Measurements from ENCODE around the gene CERS6.

Gene CERS6

DNA sequence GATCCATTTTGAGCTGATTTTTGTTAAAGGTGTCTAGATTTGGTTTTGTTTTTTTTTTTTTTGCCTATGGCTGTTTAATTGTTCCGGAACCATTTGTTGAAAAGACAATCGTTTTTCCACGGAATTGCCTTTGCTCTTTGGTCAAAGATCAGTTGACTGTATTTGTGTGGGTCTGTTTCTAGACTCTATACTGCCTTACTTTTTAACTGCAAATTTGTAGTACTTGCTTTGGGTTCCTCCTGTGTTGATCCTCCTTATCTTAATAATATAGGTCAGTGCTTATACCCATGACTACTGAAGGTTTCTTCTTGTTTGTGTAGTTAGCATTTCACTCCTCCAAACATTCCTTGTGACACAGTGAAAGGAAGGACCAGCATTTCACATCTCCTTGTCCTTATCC, 30.4 kb downstream of the CERS6 start:
- TF ChIP-seq, protein P1, sequence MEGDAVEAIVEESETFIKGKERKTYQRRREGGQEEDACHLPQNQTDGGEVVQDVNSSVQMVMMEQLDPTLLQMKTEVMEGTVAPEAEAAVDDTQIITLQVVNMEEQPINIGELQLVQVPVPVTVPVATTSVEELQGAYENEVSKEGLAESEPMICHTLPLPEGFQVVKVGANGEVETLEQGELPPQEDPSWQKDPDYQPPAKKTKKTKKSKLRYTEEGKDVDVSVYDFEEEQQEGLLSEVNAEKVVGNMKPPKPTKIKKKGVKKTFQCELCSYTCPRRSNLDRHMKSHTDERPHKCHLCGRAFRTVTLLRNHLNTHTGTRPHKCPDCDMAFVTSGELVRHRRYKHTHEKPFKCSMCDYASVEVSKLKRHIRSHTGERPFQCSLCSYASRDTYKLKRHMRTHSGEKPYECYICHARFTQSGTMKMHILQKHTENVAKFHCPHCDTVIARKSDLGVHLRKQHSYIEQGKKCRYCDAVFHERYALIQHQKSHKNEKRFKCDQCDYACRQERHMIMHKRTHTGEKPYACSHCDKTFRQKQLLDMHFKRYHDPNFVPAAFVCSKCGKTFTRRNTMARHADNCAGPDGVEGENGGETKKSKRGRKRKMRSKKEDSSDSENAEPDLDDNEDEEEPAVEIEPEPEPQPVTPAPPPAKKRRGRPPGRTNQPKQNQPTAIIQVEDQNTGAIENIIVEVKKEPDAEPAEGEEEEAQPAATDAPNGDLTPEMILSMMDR (IDR thresholded peaks at IDR 0.05): no peak

DNA sequence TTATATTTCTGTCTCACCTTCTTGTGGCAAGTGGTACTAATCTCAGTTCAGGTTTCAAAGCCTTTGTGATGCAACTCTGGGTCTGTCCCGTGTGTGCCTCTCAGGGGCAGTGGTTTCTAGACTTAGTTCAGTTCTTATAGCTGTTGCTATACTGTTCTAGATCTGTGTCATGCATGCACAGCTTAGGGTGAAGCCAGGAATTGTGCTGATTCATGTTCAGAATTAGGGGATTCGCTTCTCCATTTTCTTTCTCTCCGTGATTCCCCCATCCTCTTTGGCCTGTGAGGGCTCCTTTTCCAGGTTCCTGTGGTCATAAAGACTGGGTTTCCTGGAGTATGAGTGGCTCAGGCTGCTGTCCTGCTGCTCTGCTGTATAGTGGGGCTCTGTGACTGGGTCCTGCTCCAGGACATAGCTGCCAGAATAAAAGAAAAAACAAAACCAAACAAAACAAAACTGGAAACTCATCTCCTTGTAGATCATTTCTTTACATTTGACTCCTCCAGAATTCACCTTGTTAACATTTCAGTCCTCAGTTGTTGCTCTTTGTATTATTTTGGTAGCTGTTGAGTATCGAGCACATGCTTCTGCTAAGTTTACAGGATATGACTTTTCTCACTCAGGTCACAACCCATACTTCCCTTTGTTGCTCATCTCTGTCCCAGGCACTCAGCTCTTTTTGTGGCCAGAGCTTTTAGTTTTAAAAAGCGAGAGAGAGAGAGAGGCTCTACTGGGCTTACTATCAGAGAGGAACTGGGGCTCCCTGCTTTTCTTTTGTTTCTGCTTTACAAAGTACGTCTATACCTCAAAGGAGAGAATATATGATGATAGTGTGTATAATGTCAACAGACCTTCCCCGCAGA, 34.2 kb downstream of the CERS6 start:
- TF ChIP-seq, protein P1 (IDR thresholded peaks at IDR 0.05): no peak

DNA sequence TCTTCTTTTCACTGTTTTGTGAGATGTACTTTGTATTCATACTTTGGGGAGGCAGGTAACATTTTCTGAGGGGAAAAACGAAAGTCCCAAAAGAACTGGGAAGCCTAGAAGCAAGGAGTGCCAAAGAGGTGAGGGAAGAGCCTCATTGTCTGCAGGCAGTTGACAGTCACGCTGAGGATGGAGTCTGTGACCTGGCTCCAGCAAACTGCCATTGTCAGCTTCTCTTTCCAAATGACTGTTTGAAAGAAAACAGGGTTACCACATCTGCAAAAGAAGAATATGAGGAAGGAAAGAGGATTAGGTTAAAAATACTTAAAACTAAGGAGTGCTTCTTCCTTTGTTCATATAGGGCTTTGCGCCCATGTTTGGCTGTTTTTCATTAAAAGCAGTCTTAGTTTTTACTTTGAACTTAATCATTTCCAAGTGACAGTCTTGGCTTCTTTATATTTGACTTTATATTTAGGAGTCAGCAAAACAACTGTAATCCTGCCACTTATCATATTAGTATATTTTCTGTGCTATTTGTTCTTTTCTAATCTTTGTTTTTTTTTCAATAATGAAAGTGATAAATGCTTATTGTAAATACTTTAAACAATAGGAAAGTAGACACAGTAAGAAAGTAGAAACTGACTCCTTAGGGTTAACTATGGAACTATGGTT, 35.0 kb downstream of the CERS6 start:
- TF ChIP-seq, protein P1 (IDR thresholded peaks at IDR 0.05): no peak

DNA sequence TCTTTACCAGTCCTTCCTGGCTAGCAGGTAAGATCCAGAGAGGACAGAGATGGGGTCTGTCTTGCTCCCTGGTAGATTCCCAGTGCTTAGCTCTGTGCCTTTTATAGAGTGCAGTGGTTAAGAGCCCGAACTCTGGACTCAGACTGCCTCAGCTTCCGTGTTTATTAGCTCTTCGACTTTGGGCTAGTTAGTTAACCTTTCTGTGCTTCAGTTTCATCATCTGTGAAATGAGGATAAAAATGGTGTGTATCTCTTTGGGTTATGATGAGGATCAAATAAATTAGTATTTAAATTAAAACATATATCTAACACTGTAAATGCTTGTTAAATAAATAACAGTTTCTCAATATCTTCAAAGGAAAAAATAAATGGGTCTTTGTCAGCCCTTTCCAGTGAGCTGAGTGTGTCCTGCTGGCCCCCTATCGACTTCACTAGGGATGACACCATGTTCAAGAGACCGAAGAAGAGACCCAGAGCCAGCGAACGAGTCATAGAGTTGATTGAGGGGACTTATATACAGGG, 38.2 kb downstream of the CERS6 start:
- TF ChIP-seq, protein P1 (IDR thresholded peaks at IDR 0.05): no peak

DNA sequence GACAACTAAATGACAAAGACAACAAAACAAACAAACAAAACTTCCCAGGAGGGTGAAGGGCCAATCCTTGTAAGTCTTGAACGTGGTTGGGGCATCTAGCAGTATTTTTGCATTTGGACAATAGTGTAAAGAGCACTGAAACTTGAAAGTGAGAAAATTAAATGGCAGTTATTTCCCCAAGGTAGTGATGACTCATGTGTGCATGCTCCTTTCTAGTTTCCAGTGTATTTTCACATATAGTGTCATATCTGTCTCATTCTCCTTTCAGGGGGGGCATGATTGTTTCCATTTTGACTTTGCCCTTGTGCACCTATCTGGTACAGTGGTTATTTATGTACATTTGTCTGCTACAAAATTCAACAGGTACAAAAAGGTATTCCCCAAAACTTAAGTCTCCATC, 39.5 kb downstream of the CERS6 start:
- TF ChIP-seq, protein P1 (IDR thresholded peaks at IDR 0.05): no peak

DNA sequence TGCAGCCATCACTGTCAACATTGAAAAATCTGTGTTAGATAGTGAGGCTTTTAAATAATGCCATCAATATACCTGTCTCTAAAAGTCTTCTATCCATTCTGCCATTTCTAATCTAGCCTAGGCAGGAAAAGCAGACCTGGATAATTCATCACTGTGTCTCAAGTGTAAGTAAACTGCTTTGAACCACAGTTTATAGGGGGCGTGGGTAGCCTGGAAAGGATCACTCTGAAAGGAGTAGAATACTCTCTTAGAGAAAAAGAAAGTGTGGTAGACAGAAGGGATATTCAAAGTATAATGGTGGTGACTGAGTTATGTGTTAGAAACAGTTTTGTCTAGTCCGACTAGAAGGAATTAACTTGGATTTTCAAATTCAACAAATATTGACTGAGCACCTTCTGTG, 40.8 kb downstream of the CERS6 start:
- TF ChIP-seq, protein P1 (IDR thresholded peaks at IDR 0.05): no peak

DNA sequence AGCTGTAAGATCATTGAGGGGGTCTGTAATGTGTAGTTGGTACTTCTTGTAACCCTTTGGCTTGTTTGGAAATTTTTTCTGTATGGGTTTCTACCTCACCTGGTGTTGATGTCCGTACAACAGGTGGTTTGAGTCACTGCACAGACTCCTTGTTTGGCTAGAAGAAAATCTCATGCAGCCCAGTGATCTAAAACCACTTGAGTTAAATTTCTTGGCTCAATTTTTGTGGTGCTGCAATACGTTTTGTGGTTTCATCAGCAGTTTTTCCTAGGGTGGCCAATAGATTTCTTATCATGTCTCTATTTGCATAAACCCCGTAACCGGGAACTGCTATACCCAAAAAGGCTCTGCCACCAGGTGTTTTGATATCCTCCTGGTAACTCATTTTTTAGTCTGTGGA, 43.4 kb downstream of the CERS6 start:
- TF ChIP-seq, protein P1 (IDR thresholded peaks at IDR 0.05): no peak

Data from LNCAP (cell line).